Ectodermal cell (in vitro differentiated cells): ENCODE measurements around the gene RAD51B.

Experiments
- H3K27ac ChIP-seq: 2 replicates; pipeline ENCODE4 v1.7.0; 2013; ENCODE audit warnings: mild to moderate bottlenecking, low read depth, low read length; ENCODE audit not compliant: insufficient read depth, poor library complexity, severe bottlenecking
- H3K27me3 ChIP-seq: 2 replicates; pipeline ENCODE4 v1.7.0; 2013; ENCODE audit warnings: mild to moderate bottlenecking, low read length; ENCODE audit not compliant: insufficient read depth, control insufficient read depth, poor library complexity, severe bottlenecking
- H3K36me3 ChIP-seq: one replicate; pipeline ENCODE4 v1.7.0; 2013; ENCODE audit warnings: low read length; ENCODE audit not compliant: control insufficient read depth, insufficient read depth
- H3K4me1 ChIP-seq: one replicate; pipeline ENCODE4 v1.7.0; 2013; ENCODE audit warnings: low read length; ENCODE audit not compliant: control insufficient read depth, insufficient read depth
- H3K4me3 ChIP-seq: 2 replicates; pipeline ENCODE4 v1.7.0; 2013; ENCODE audit warnings: low read depth, low read length, control low read depth; ENCODE audit not compliant: insufficient read depth
- H3K9me3 ChIP-seq: 2 replicates; pipeline ENCODE4 v1.7.0; 2013; ENCODE audit warnings: mild to moderate bottlenecking, low read length, moderate library complexity; ENCODE audit not compliant: control insufficient read depth
- WGBS, 2 experiments: methylation state at CpG; one replicate each; pipeline ENCODE4 v1.1.7; 2013; ENCODE audit warnings: missing lambda C conversion rate in 2 of 2; 5-methylcytosine and 5-hydroxymethylcytosine counted together

The RAD51B gene

DNA sequence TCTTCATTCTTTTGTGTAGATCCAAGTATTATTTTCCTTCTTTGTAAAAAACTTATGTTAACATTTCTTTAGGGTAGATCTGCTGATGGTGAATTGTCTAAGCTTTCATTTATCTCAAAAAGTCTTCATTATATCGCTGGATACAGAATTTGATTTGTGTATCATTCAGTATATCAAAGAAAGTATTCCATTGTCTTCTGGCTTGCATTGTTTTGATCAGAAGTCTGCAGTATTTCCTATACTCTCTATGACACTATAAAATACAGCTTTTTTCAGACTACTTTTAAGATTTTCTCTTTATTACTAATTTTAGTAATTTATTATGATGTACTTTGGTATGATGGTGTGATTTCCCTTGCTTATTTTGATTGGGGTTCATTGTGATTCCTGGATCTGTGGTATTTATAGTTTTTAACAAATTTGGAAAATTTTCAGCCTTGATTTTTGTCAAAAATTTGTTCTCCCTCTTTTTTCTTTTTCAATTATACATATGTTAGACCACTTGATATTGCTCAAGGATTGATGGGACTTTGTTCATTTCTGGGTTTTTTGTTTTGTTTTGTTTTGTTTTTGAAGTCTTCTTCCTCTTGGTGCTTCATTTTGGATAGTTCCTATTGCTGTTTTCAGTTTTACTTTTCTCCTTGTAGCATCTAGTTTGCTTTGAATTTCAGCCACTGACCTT lies 796.8 kb downstream of the RAD51B start:
- H3K4me1 ChIP-seq = peaks cover 10% of the 10 kb centered on the region
- H3K27me3 ChIP-seq = no peaks in the 10 kb centered on the region
- no peak overlapping the region for H3K4me3 ChIP-seq
- H3K27ac ChIP-seq = no peak overlapping the region
- no peaks in the 10 kb centered on the region for H3K36me3 ChIP-seq
- H3K9me3 ChIP-seq = peaks cover 5% of the 10 kb centered on the region
- WGBS, 2 experiments = 100% methylated on average over 1 of the region's 1 CpG; no CpG with 5 or more reads in 1 of the 2 experiments

- no peak overlapping the region for H3K27ac ChIP-seq
Measured at GRCh38 chr14:68619790-68620574, 800.4 kb downstream of the RAD51B start.

DNA sequence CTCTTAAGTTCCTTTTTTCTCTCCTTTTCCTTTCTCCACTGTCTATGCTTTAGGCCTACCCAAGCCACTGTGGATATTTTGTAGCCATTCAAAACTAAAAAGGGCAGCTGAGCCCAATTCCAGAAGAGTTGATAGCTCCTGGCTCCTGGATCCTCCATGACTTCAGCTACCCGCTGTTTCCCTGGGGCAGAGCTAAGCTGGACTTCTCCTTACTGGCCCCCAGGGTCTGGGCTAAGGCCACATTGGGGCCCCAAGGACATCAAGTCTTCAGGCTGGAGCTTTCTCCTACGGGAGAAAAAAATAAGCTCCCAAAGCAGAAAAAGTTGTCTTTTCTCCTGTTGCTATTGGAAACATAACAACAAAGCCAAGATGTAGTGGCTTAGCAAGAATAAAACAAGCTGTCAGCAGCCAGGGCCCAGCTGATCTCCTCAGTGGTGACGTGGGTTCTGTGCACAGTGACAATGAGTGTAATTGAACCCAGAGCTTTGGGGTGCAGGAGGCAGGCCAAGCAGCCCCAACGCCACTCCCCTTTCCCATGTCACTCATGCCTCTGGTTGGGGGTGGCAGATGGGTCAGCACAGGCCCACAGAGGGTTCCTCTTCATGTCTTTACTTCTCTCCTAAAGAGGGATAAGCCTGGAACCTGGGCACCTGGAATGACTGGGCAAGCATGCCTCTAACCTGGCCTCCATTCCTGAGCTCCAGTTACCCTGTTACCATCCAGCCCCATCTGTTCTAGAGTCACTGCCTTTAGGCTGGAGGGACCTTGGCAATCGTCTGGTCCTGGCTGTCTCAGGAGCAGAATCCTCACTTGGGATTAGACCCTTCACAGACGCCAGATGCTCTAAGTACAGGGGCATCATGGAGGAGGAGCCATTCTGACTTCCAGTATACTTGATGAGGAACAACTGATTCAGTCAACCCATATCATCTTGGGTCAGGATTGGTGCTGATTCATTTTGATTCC lies 802.1 kb downstream of the RAD51B start:
- WGBS, 2 experiments = 81% methylated on average over 6 of the region's 6 CpGs
- no peak overlapping the region for H3K4me3 ChIP-seq
- H3K4me1 ChIP-seq = peaks cover 3% of the 10 kb centered on the region
- H3K36me3 ChIP-seq = no peaks in the 10 kb centered on the region
- H3K27me3 ChIP-seq = no peaks in the 10 kb centered on the region
- no peaks in the 10 kb centered on the region for H3K9me3 ChIP-seq
- no peak overlapping the region for H3K27ac ChIP-seq

More at GRCh38 chr14:68619790-68620574, 800.4 kb downstream of the RAD51B start:
- H3K27me3 ChIP-seq = no peaks in the 10 kb centered on the region
- H3K4me3 ChIP-seq = no peak overlapping the region
- no peaks in the 10 kb centered on the region for H3K9me3 ChIP-seq
- 61 to 81% methylated on average over 3 to 4 of the region's 4 CpGs for WGBS, 2 experiments
- peaks cover 3% of the 10 kb centered on the region for H3K4me1 ChIP-seq
- no peaks in the 10 kb centered on the region for H3K36me3 ChIP-seq

- 79 to 82% methylated on average over 5 of the region's 5 CpGs for WGBS, 2 experiments
- Histone ChIP-seq H3K27me3 (no peaks in the 10 kb centered on the region), H3K4me1 (peaks cover 3% of the 10 kb centered on the region), H3K36me3 (no peaks in the 10 kb centered on the region), H3K9me3 (no peaks in the 10 kb centered on the region), H3K4me3 (no peak overlapping the region), H3K27ac (no peak overlapping the region)
Measured at GRCh38 chr14:68622856-68623255, 803.3 kb downstream of the RAD51B start.

DNA sequence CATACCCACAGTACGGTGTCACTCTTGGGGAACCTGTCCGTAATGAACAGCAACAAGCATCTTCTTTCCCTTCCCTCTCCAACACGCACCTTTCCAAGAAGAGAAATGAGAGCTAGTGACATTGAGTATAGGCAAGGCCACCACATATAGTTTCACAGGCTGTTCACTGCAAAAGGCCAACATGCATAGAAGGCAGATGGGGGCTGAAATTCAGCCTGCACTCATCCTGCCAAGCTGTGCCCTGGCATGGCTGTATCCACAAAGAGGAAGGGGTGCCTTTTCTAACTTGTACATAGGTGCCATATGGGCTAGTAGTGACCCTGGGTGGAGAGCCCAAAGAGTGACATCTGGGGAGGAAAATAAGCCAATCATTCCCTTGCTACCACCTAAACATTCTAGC lies 803.7 kb downstream of the RAD51B start:
- H3K4me1 ChIP-seq = peaks cover 3% of the 10 kb centered on the region
- no peak overlapping the region for H3K27ac ChIP-seq
- H3K27me3 ChIP-seq = no peaks in the 10 kb centered on the region
- H3K36me3 ChIP-seq = no peaks in the 10 kb centered on the region
- no peaks in the 10 kb centered on the region for H3K9me3 ChIP-seq
- WGBS, 2 experiments = 97 to 98% methylated on average over 3 of the region's 3 CpGs
- no peak overlapping the region for H3K4me3 ChIP-seq

DNA sequence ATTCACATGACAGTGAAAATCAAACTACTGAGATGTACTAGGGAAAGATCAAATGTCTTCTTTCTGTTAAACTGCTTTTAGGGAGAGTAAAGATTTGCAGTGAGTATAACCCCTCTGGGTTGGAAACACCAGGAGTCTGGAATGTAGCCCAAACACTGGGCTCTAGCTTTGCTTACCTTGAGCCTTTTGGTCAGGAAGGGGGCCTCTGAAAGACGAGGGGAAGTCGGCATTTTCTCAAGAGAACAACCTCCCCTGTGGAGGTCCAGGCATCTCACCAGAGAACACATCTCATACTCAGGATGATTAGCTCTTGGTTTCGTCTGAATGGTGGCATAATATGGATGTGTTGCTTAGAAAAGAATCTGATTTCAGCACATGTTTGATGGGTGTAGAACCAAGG lies 804.2 kb downstream of the RAD51B start:
- Histone ChIP-seq H3K27me3 (no peaks in the 10 kb centered on the region), H3K4me3 (no peak overlapping the region), H3K27ac (no peak overlapping the region), H3K36me3 (no peaks in the 10 kb centered on the region), H3K9me3 (no peaks in the 10 kb centered on the region), H3K4me1 (peaks cover 7% of the 10 kb centered on the region)
- 76 to 89% methylated on average over 3 of the region's 3 CpGs for WGBS, 2 experiments

DNA sequence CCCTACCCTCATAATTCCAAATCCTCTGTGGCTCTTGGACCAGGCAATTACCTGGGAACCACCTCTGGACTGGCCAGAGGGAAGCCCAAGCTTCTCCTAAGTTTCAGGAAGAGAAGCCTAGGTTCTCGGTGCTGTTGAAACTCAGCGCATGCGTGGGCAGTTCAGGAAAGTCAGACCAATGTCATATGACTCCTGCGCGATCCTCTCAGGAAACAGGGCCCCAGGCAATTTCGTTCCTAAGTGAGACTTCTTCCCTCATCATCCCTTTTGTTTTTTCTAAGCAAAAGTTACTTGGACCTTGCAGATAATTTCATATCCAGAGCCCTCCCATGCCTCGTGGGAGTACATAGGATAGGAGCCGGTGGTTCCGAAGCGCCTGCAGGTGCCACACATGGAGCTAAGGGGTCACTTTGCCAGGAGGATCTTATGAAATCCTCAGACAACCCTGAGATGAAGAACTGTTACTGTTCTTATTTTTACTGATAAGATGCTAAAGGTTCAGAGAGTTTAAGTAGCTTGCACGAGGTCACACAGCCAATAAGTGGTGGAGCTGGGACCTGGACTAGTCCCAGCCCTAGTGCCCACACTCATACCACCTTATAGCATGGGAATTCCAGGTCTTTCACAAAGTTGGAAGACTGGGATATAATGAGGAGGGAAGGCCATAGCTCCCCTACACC lies 805.1 kb downstream of the RAD51B start:
- no peaks in the 10 kb centered on the region for H3K36me3 ChIP-seq
- no peaks in the 10 kb centered on the region for H3K9me3 ChIP-seq
- 96% methylated on average over 11 of the region's 11 CpGs for WGBS, 2 experiments
- H3K27me3 ChIP-seq = no peaks in the 10 kb centered on the region
- H3K4me1 ChIP-seq = peaks cover 14% of the 10 kb centered on the region
- no peak overlapping the region for H3K27ac ChIP-seq
- H3K4me3 ChIP-seq = no peak overlapping the region

- Histone ChIP-seq H3K9me3 (no peaks in the 10 kb centered on the region), H3K27me3 (no peaks in the 10 kb centered on the region), H3K4me3 (no peak overlapping the region), H3K36me3 (no peaks in the 10 kb centered on the region), H3K27ac (no peak overlapping the region), H3K4me1 (peaks cover 11% of the 10 kb centered on the region)
- WGBS, 2 experiments = 80 to 81% methylated on average over 7 of the region's 7 CpGs
Measured at GRCh38 chr14:68625366-68626090, 805.9 kb downstream of the RAD51B start.

GRCh38 chr14:68626386-68626785 lies 806.8 kb downstream of the RAD51B start:
- H3K4me3 ChIP-seq = no peak overlapping the region
- 93 to 96% methylated on average over 1 of the region's 1 CpG for WGBS, 2 experiments
- H3K4me1 ChIP-seq = peaks cover 11% of the 10 kb centered on the region
- H3K36me3 ChIP-seq = no peaks in the 10 kb centered on the region
- no peak overlapping the region for H3K27ac ChIP-seq
- no peaks in the 10 kb centered on the region for H3K27me3 ChIP-seq
- H3K9me3 ChIP-seq = no peaks in the 10 kb centered on the region
